NOMO-1 treated with DMSO at 0.1 percent for 48 hours (cell line): ENCODE results near the gene POU5F1.

Source experiments
- DNase-seq: peaks from one replicate; lab custom pipeline; 2025; ENCODE audit not compliant: unreplicated experiment; lab: John Stamatoyannopoulos, UW

The POU5F1 gene

DNA sequence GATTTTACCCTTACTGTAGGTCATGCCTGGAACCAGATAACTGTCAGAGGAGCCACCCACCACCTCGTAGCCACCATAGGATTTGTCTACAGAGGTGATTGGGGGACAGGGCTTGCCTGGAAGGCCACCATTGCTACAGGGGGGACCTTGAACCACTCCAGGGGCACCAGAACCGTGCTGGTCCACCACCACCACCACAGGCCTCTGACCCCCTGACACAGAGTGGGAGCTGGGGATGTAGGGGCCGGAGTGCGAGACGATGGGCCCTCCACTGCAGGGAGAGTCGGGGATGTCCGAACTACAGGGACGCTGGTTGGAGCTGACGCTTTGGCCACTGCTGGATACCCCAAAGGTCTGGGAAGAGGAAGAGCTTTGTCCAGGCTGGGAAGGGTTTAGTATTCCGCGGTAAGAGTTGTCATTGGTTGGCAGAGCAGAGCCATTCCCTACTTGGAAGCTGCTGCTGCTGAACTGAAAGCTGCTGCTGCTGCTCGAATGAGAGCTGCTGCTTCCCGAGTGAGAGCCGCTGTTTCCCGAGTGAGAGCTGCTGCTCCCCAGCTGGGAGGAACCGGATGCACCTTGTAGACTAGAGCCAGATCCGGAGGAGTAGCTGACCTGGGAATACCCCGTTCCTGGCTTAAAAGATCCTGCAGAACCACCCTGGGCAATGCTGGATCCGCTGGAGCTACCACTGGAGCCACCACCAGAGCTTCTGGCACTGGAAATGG, 53.7 kb downstream of the POU5F1 start:
- DNase-seq = no peak

DNA sequence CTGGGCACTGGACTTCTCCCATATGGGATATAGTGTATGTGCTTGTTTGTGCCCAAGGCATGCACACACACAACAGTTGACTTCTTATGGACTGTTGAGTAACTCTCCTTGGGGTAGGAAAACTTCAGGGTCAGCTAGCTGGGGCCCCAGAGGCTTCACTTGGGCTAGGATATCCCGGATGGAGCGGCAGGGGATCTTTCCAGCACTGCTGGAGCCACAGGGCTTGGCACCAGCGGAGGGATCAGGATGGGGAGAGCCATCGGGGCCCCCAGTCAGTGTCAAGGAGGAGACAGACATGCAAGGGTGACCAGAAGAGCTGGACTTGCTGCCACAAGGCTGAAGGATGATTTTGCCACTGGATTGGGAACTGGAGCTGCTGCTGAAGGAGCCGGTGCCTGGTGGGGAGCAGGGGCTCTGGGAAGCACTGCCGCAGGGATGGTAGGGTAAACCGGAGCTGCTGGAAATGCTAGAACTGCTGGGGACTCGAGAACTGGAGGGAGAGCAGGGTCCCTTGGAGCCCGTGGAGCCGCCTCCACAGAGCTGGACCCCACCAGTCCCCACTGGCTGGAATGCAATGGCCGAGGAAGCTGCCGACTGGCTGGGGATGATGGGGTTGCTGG, 54.4 kb downstream of the POU5F1 start:
- no peak for DNase-seq

DNA sequence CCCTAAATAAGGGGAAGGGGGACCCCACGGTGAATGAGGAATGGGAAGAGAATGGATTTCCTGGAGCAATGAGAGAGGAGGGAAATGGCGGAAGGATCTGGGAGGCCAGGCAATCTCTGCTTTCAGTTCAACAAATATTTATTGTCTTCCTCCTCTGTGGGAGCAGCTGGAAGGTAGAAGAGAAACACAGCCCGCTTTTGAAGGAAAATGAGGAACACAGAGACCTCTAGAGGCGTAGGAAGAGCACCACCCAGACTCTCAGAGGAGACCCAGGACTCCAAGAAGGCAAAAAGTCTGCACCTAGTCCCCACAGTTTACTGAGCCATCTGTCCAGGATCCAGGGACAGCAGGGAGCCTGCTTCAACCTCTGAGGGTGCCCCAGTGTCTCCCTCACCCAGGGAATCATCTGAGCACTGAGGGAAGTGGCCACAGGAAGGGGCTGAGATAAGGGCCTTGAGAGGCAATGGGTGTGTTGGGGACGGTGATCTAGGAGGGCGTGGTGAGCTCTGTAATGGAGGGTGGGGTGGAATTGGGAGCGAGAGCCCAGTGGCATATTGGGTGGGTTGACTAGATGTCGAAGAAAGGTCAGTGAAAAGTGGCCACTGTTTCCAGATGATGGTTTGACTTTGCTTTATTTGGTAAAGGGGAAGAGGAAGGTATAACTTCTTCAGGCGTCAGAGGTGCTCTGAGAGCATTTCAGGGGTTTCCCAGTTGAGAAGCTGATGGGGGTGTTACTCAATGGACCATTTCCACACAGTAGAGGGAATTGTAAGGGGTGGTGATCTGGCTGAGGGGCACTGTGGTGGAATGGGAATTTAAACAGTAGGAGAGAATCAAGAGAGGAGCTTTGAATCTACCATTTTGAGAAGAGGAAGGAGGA, 55.3 kb downstream of the POU5F1 start:
- peak; percentile 8 for DNase-seq

DNA sequence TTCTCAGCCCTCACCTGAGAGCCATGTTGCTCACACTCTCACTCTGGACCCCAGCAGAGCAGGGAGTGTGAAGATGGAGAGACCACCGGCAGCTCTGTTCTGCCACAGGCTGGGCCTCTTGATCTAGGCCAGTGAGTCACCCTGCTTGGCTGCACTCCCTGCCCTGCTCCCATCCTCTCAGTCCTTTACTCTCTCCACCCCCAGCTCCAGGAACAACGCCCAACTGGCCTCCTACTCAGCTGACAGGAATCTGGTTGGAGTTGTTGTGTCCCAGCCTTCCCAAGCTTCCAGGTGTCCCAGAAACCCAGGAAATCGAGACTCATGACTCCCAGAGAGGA, 56.0 kb downstream of the POU5F1 start, which contains the start of gene PSORS1C1:
Gene PSORS1C1, plus strand, starts transcription at position 260 of the 338 bp plus-strand sequence. CDS start 14,833 bp downstream, outside the sequence.
- DNase-seq = no peak
